ENCODE results near the gene GPR107. TPM values are rescaled to one million over a fixed set of nuclear protein-coding genes. Genes with fewer than 3 reads are reported as not detected.

Gene GPR107
- total RNA-seq, 1 experiment from 2014 or later = 47.1 TPM

GRCh38 chr9:130175355-130175754 lies 121.6 kb downstream of the GPR107 start:
- Histone ChIP-seq H3K9me3 (ENCODE audit: low read depth, low read length, poor library complexity, severe bottlenecking) (no peaks in the 10 kb centered on the region), H3K27ac (ENCODE audit: low read depth, low read length, poor library complexity, severe bottlenecking) (no peak overlapping the region), H3K36me3 (ENCODE audit: insufficient read depth, low read length, poor library complexity, severe bottlenecking) (no peaks in the 10 kb centered on the region), H3K4me1 (ENCODE audit: insufficient read depth, low read length, poor library complexity, severe bottlenecking) (peaks cover 12% of the 10 kb centered on the region), H3K4me3 (ENCODE audit: low read depth, low read length, poor library complexity, severe bottlenecking) (no peak overlapping the region), H3K27me3 (replicated peaks; ENCODE audit: insufficient read depth, low read depth, low read length, poor library complexity) (no peaks in the 10 kb centered on the region)
- CTCF ChIA-PET = no interaction called here
- POLR2A ChIA-PET (ENCODE audit: low non-redundant PET) = no interaction called here
- no TSS peak for BruUV-seq (replicated peaks)
- intact Hi-C loops (cut with micrococcal nuclease; ENCODE audit: unreplicated experiment) = no loop called here
- DNase-seq (ENCODE audit: low spot score) = no peak
- no peak for TF ChIP-seq EZH2 (IDR thresholded peaks at IDR 0.05; ENCODE audit: borderline replicate concordance, low read depth, low read length, poor library complexity, severe bottlenecking)
- no peak for TF ChIP-seq CTCF (conservative IDR thresholded peaks at IDR 0.05; ENCODE audit: low read depth, low read length)

GRCh38 chr9:130176760-130177159 lies 123.1 kb downstream of the GPR107 start:
- Histone ChIP-seq H3K4me1 (ENCODE audit: insufficient read depth, low read length, poor library complexity, severe bottlenecking) (peaks cover 12% of the 10 kb centered on the region), H3K4me3 (ENCODE audit: low read depth, low read length, poor library complexity, severe bottlenecking) (no peak overlapping the region), H3K27ac (ENCODE audit: low read depth, low read length, poor library complexity, severe bottlenecking) (no peak overlapping the region), H3K9me3 (ENCODE audit: low read depth, low read length, poor library complexity, severe bottlenecking) (no peaks in the 10 kb centered on the region), H3K27me3 (replicated peaks; ENCODE audit: insufficient read depth, low read depth, low read length, poor library complexity) (no peaks in the 10 kb centered on the region), H3K36me3 (ENCODE audit: insufficient read depth, low read length, poor library complexity, severe bottlenecking) (no peaks in the 10 kb centered on the region)
- POLR2A ChIA-PET (ENCODE audit: low non-redundant PET) = interaction anchor here (0.6 kb wide), 1 partner anchor 28 kb away, joined by 5 read pairs; no protein-coding TSS in a partner anchor
- intact Hi-C loops (cut with micrococcal nuclease; ENCODE audit: unreplicated experiment) = no loop called here
- no peak for DNase-seq (ENCODE audit: low spot score)
- no TSS peak for BruUV-seq (replicated peaks)
- TF ChIP-seq CTCF (conservative IDR thresholded peaks at IDR 0.05; ENCODE audit: low read depth, low read length) (no peak), EZH2 (IDR thresholded peaks at IDR 0.05; ENCODE audit: borderline replicate concordance, low read depth, low read length, poor library complexity, severe bottlenecking) (no peak)
- CTCF ChIA-PET = no interaction called here

GRCh38 chr9:130177898-130178805 lies 124.4 kb downstream of the GPR107 start:
- BruUV-seq (replicated peaks) = no TSS peak
- CTCF ChIA-PET = no interaction called here
- TF ChIP-seq CTCF (conservative IDR thresholded peaks at IDR 0.05; ENCODE audit: low read depth, low read length) = no peak
- TF ChIP-seq EZH2 (IDR thresholded peaks at IDR 0.05; ENCODE audit: borderline replicate concordance, low read depth, low read length, poor library complexity, severe bottlenecking) = no peak
- Histone ChIP-seq H3K4me1 (ENCODE audit: insufficient read depth, low read length, poor library complexity, severe bottlenecking) (peaks cover 18% of the 10 kb centered on the region), H3K4me3 (ENCODE audit: low read depth, low read length, poor library complexity, severe bottlenecking) (no peak overlapping the region), H3K27ac (ENCODE audit: low read depth, low read length, poor library complexity, severe bottlenecking) (no peak overlapping the region), H3K9me3 (ENCODE audit: low read depth, low read length, poor library complexity, severe bottlenecking) (no peaks in the 10 kb centered on the region), H3K27me3 (replicated peaks; ENCODE audit: insufficient read depth, low read depth, low read length, poor library complexity) (no peaks in the 10 kb centered on the region), H3K36me3 (ENCODE audit: insufficient read depth, low read length, poor library complexity, severe bottlenecking) (no peaks in the 10 kb centered on the region)
- DNase-seq (ENCODE audit: low spot score) = peak; percentile 46
- POLR2A ChIA-PET (ENCODE audit: low non-redundant PET) = no interaction called here
- intact Hi-C loops (cut with micrococcal nuclease; ENCODE audit: unreplicated experiment) = no loop called here
